Lower leg skin (tissue), 4 donors: ENCODE measurements around the gene ZCCHC10. TPM values are rescaled to one million over a fixed set of nuclear protein-coding genes. Genes with fewer than 3 reads are reported as not detected.
"Not testable (repeated sequence)": the region's sequence is repeated elsewhere in the genome, so short reads cannot be mapped to it uniquely, and the experiment has no call there.

Experiments used
- DNase-seq, 2 donors: peaks; one replicate each; pipeline ENCODE4 v3.0.0-alpha.2; 2019; ENCODE audit warnings: low spot score in 2 of 2
- H3K4me3 ChIP-seq: fragments of 200-600 bp; sonication (generic); 2 replicates; pipeline ENCODE4 v1.5.1; 2017; ENCODE audit warnings: mild to moderate bottlenecking, low read depth; ENCODE audit not compliant: poor library complexity, severe bottlenecking
- CTCF ChIP-seq, 3 donors: fragments of 450-650 bp; IDR thresholded peaks; one replicate each; pipeline ENCODE4 v1.5.1; 2016; ENCODE audit warnings: antibody characterized with exemption in 3 of 3, mild to moderate bottlenecking in 3 of 3, moderate library complexity in 2 of 3
- POLR2A ChIP-seq, 2 donors: fragments of 450-650 bp; IDR thresholded peaks; one replicate each; pipeline ENCODE4 v1.6.1; 2016 to 2017; ENCODE audit warnings: antibody characterized with exemption in 2 of 2, mild to moderate bottlenecking in 1 of 2, moderate library complexity in 1 of 2
- WGBS, 2 donors: methylation state at CpG; one replicate each; pipeline ENCODE4 v1.1.5; 2018; 5-methylcytosine and 5-hydroxymethylcytosine counted together
- intact Hi-C: fragments of 100-400 bp; cut with DNase I; formaldehyde crosslinking; loops from one replicate; pipeline ENCODE4 v1.15.0; 2023; ENCODE audit warnings: low total_unique reads
- total RNA-seq, 4 donors: library from RNA; depleted of rRNA; stranded (reverse); fragments of >200 nt; gene quantifications; one replicate each; pipeline ENCODE4 v1.1.0, GENCODE V29; 2016

ZCCHC10 gene
- total RNA-seq, 4 donors from 2014 or later = 5.9 to 11.9 (median 6.9) TPM

DNA sequence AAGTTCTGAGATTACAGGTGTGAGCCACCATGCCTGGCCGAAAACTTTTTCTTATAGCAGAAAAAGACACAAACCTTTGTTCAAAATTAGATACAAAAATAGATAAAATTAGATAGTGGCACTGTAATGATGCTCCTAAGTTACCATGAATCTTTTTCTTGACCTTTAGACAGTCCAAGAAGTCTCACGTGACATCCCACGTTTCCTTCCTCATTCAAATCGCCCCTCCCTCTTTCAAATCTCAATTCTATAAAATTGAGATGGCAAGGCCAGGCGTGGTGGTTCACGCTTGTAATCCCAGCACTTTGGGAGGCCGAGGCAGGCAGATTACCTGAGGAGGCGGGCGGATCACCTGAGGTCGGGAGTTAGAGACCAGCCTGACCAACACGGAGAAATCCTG lies 7.7 kb upstream of the ZCCHC10 start:
- peak in 1 of 2 donors; percentile 64 for DNase-seq
- H3K4me3 ChIP-seq = no peak overlapping the region
- 80 to 87% methylated on average over 11 of the region's 11 CpGs for WGBS, 2 donors
- no peak for TF ChIP-seq POLR2A (IDR thresholded peaks at IDR 0.05)
- no peak for TF ChIP-seq CTCF (IDR thresholded peaks at IDR 0.05)
- intact Hi-C loops = no loop called here

DNA sequence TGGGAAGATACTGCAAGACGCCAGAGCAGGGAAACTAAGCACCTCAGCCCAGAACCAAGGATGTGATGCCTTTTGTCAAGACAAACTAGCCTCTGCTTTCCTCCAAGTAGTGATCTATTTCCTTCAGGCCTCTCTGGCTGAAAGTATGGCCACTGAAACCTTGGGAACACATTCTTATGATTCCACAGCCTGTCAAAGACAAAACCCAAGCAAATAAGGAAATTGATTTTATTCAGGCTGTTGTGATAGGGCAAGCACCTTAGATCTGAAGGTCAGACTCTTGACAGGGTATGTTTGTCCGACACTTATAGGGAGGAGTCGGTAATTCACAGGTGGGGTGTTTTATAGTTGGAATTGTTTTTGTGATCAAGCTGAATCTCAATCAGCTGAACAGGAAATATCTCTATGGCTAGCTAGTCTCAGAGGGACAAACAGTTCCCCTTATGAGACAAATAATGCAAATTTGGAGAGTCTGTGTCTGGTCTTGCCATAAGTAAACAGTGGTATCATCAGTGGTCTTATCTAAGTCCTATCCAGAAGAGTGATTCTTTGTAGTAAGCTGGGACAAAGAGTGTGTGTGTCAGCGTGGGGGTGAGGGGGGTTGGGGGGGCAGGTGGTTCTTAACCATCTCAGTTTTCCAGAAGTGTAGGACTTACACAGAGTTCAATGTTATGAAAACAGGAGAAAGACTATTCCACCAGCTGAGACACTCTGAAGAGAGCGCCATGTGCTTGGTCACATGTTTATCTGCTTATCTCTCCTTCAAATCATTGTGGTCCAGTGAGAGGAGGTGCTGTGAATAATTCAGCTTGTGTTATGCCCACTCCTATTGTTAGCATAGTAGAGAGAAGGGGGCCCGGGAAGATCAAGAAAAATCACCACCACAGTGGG lies 6.7 kb upstream of the ZCCHC10 start:
- TF ChIP-seq POLR2A (IDR thresholded peaks at IDR 0.05) (no peak), CTCF (IDR thresholded peaks at IDR 0.05) (no peak)
- WGBS, 2 donors = 67 to 74% methylated on average over 6 of the region's 6 CpGs
- no peak overlapping the region for H3K4me3 ChIP-seq
- peak in 1 of 2 donors; percentile 28 for DNase-seq
- intact Hi-C loops = no loop called here

GRCh38 chr5:133030343-133031005 lies 4.1 kb upstream of the ZCCHC10 start:
- 83 to 88% methylated on average over 2 of the region's 2 CpGs for WGBS, 2 donors
- no peak overlapping the region for H3K4me3 ChIP-seq
- intact Hi-C loops = no loop called here
- TF ChIP-seq CTCF (IDR thresholded peaks at IDR 0.05) = no peak
- TF ChIP-seq POLR2A (IDR thresholded peaks at IDR 0.05) = no peak
- no peak for DNase-seq

- TF ChIP-seq CTCF (IDR thresholded peaks at IDR 0.05) = no peak
- TF ChIP-seq POLR2A (IDR thresholded peaks at IDR 0.05) = no peak
- 96 to 97% methylated on average over 1 of the region's 1 CpG for WGBS, 2 donors
- no peak for DNase-seq
- intact Hi-C loops = no loop called here
- no peak overlapping the region for H3K4me3 ChIP-seq
These were observed 3.1 kb upstream of the ZCCHC10 start for GRCh38 chr5:133029416-133029815.

DNA sequence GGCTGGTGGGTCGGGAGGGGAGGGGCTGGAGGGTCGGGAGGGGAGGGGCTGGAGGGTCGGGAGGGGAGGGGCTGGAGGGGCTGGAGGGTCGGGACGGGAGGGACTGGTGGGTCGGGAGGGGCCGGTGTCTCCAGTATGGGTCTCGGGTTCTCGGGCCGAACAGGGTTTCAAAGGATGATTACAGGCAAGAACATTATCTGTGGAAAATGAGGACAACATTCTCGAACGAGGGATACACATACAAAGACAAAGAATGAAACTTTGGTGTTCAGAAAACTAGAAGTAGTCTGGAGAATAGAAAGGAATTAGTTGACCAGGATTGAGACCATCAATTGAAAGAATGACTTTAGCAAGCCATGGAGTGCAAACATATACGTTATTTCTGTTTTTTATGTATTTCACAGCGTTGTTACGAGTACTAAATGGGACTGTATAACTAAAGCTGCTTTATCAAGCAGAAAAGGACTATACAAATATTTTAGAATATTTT lies 360 bp upstream of the ZCCHC10 start:
- WGBS, 2 donors = 4 to 9% methylated on average over 15 of the region's 15 CpGs
- no peak overlapping the region for H3K4me3 ChIP-seq
- no peak for DNase-seq
- no peak for TF ChIP-seq CTCF (IDR thresholded peaks at IDR 0.05)
- TF ChIP-seq POLR2A (IDR thresholded peaks at IDR 0.05) = no peak
- intact Hi-C loops = no loop called here

GRCh38 chr5:133019471-133019870 lies 6.9 kb downstream of the ZCCHC10 start:
- intact Hi-C loops, DNase-seq, H3K4me3 ChIP-seq: not testable (repeated sequence)
- WGBS, 2 donors = 88 to 90% methylated on average over 7 of the region's 7 CpGs
